IMR-90 (cell line): ENCODE measurements around the gene MADCAM1.

Experiments used
- BHLHE40 ChIP-seq: fragments of 150-350 bp; IDR thresholded peaks from 2 replicates; pipeline ENCODE4 v1.6.1; 2016; ENCODE audit warnings: mild to moderate bottlenecking, low read depth, low read length
- CEBPB ChIP-seq: IDR thresholded peaks from 2 replicates; pipeline ENCODE4 v1.6.1; 2012; ENCODE audit warnings: low read depth, low read length, improper control_type of control experiment
- CHD1 ChIP-seq: IDR thresholded peaks from 2 replicates; pipeline ENCODE4 v1.6.1; 2012; ENCODE audit warnings: low read depth, low read length, improper control_type of control experiment
- CTCF ChIP-seq: conservative IDR thresholded peaks from 2 replicates; pipeline ENCODE4 v1.5.1; 2012; ENCODE audit warnings: mild to moderate bottlenecking, low read depth, low read length, improper control_type of control experiment
- FOS ChIP-seq: fragments of 150-350 bp; IDR thresholded peaks from 2 replicates; pipeline ENCODE4 v1.6.1; 2016; ENCODE audit warnings: low read depth, low read length
- MAFK ChIP-seq: IDR thresholded peaks from 2 replicates; pipeline ENCODE4 v1.6.1; 2012; ENCODE audit warnings: low read depth, low read length, improper control_type of control experiment
- MAZ ChIP-seq: IDR thresholded peaks from 2 replicates; pipeline ENCODE4 v1.6.1; 2012; ENCODE audit warnings: low read depth, mild to moderate bottlenecking, low read length, improper control_type of control experiment, moderate library complexity, borderline replicate concordance
- MXI1 ChIP-seq: IDR thresholded peaks from 2 replicates; pipeline ENCODE4 v1.6.1; 2012; ENCODE audit warnings: low read depth, mild to moderate bottlenecking, low read length, moderate library complexity, borderline replicate concordance
- POLR2A ChIP-seq: IDR thresholded peaks from 2 replicates; pipeline ENCODE4 v1.6.1; 2012; ENCODE audit warnings: mild to moderate bottlenecking, low read depth, low read length
- RCOR1 ChIP-seq: IDR thresholded peaks from 2 replicates; pipeline ENCODE4 v1.6.1; 2012; ENCODE audit warnings: mild to moderate bottlenecking, low read length, improper control_type of control experiment; ENCODE audit not compliant: insufficient replicate concordance
- RFX5 ChIP-seq: IDR thresholded peaks from 2 replicates; pipeline ENCODE4 v1.8.0; 2012; ENCODE audit warnings: low read depth, mild to moderate bottlenecking, low read length, moderate library complexity
- SMC3 ChIP-seq: fragments of 150-350 bp; IDR thresholded peaks from 2 replicates; pipeline ENCODE4 v1.6.1; 2016; ENCODE audit warnings: low read depth, mild to moderate bottlenecking, antibody characterized with exemption, low read length, moderate library complexity
- USF2 ChIP-seq: fragments of 150-350 bp; IDR thresholded peaks from 2 replicates; pipeline ENCODE4 v1.6.1; 2017; ENCODE audit warnings: mild to moderate bottlenecking, antibody characterized with exemption, low read length, low read depth

- TF ChIP-seq POLR2A (no peak), RFX5 (no peak), USF2 (no peak), CTCF (no peak), BHLHE40 (no peak), MAFK (no peak), FOS (no peak), RCOR1 (no peak), MAZ (no peak), MXI1 (no peak), CEBPB (no peak), CHD1 (no peak), SMC3 (no peak)
Measured at GRCh38 chr19:452829-453228, 43.5 kb upstream of the MADCAM1 start.
